COLO829 (cell line): ENCODE data around the gene SDCBP2.

Experiments used
- DNase-seq: peaks from one replicate; pipeline ENCODE4 v3.0.0; 2012; ENCODE audit warnings: low spot score

SDCBP2 gene

GRCh38 chr20:1312904-1313235, 16.1 kb downstream of the SDCBP2 start:
- DNase-seq, result no peak

GRCh38 chr20:1312308-1312707, 16.6 kb downstream of the SDCBP2 start:
- DNase-seq, result no peak

GRCh38 chr20:1310506-1311190, 18.3 kb downstream of the SDCBP2 start:
- no peak for DNase-seq

- DNase-seq, result no peak
Observed at GRCh38 chr20:1310071-1310470, 18.9 kb downstream of the SDCBP2 start.

- DNase-seq, result no peak
Observed at GRCh38 chr20:1309439-1309847, 19.5 kb downstream of the SDCBP2 start.

GRCh38 chr20:1308702-1309095, 20.2 kb downstream of the SDCBP2 start:
- DNase-seq, result no peak

GRCh38 chr20:1308067-1308701, 20.8 kb downstream of the SDCBP2 start:
- no peak for DNase-seq

GRCh38 chr20:1307571-1307971, 21.4 kb downstream of the SDCBP2 start:
- no peak for DNase-seq

- no peak for DNase-seq
Observed at GRCh38 chr20:1307171-1307570, 21.8 kb downstream of the SDCBP2 start.

GRCh38 chr20:1306316-1307135, 22.4 kb downstream of the SDCBP2 start:
- DNase-seq, result no peak

GRCh38 chr20:1305712-1306111, 23.2 kb downstream of the SDCBP2 start:
- no peak for DNase-seq

GRCh38 chr20:1304710-1305515, 24.0 kb downstream of the SDCBP2 start:
- DNase-seq, result no peak

- peak; percentile 46 for DNase-seq
Observed at GRCh38 chr20:1302685-1303541, 26.0 kb downstream of the SDCBP2 start.

GRCh38 chr20:1301031-1301529, 27.9 kb downstream of the SDCBP2 start:
- DNase-seq, result peak; percentile 45

- no peak for DNase-seq
Observed at GRCh38 chr20:1300083-1300840, 28.7 kb downstream of the SDCBP2 start.

- no peak for DNase-seq
Observed at GRCh38 chr20:1299522-1299921, 29.4 kb downstream of the SDCBP2 start.

GRCh38 chr20:1298888-1299511, 29.9 kb downstream of the SDCBP2 start:
- no peak for DNase-seq

- DNase-seq, result no peak
Observed at GRCh38 chr20:1298166-1298565, 30.8 kb downstream of the SDCBP2 start.

GRCh38 chr20:1297486-1297885, 31.5 kb downstream of the SDCBP2 start:
- no peak for DNase-seq

GRCh38 chr20:1296922-1297321, 32.0 kb downstream of the SDCBP2 start:
- DNase-seq, result no peak
